HG02852 (cell line): Measurements from ENCODE around the gene FKBP14.

ENCODE experiments used
- ATAC-seq: cut with Tn5 transposase; IDR thresholded peaks from one replicate; pipeline ENCODE4 v1.9.1; 2021; ENCODE audit warnings: mild to moderate bottlenecking, moderate library complexity; ENCODE audit not compliant: unreplicated experiment

Gene FKBP14, protein sequence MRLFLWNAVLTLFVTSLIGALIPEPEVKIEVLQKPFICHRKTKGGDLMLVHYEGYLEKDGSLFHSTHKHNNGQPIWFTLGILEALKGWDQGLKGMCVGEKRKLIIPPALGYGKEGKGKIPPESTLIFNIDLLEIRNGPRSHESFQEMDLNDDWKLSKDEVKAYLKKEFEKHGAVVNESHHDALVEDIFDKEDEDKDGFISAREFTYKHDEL

DNA sequence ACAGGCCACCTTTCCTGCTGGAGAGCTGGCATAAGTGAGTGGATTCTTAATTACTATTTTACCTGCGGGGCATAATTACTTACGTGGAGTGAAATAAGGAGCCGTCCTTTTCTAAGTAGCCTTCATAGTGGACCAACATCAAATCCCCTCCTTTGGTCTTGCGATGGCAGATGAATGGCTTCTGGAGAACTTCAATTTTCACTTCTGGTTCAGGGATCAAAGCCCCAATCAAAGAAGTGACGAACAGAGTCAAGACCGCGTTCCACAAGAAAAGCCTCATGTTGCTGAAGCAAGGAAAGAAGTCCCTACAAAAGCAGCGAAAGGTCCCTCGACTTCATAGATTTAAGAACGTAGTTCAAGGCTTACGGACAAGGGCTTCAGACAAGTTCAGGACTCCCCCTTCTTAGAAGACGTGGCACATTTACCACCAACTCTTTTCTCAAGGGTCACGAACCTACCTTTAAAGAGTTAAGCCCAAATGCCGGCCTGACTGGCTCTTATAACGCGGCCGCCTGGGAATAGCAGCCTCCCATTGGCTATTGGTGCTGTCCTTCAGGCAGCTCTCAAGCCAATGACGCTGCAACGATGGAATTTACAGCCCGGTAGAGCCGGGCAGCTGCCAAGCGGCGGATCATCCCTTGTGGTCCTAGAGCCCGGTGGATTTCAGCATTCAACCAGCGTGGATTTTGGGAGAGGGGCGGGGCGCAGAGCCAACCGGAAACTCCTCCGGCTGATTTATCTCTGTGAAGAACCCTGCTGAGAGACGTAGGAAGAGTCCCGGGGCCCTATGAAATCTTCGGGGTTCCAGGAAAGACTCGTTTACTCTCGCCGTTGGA lies at the start of gene FKBP14:
TSS of gene FKBP14 (minus strand) at position 474 of the 836 bp plus-strand sequence. CDS start at position 280, 194 bp downstream.
- ATAC-seq = peak; percentile 74

DNA sequence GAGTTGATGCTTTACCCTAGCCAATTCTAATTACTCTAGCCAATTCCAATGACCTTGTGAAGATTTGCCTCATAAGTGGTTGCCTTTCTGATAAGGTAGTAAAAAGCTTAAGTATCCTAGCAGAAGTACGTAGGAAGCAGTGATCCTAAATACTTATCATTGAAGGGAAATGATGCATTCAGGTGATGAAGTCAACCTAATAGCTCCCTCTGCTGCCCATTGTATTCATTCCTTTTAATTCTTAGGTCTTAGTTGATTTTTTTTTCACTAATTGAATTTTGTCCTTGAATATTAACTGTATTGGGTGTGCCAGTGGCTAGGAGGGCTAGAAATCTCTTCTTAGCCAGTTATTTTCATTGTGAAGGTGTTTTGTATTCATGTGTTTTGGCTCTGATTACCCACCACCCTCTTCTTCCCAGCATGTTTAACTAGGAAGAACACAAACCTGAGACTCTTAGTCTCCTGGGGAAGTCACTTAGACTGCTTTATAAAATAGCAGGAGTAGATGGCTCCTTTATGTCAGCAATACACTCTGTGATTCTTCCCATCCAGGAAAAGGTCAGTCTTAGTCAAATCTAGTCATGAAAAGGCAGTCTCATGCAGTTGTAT lies 48.0 kb upstream of the FKBP14 start:
- ATAC-seq = no peak

DNA sequence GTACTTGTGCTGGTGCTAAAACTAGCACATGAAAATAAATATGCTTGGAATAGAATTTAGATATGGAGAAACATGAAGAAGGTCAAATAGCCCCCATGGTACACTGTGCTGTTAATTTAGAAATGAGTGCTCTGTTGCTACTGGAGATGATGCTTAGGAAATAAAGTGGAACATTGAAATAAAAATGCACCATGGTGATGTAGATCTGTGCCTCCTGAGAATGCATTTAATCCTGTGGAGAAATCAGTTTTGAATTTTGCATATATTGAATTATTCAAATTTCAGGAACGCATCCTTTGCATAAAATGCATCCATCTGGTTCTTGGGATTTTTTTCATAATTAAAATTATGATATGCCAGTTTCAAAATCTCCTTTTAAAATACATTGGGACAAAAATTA lies 46.2 kb upstream of the FKBP14 start:
- ATAC-seq = no peak

DNA sequence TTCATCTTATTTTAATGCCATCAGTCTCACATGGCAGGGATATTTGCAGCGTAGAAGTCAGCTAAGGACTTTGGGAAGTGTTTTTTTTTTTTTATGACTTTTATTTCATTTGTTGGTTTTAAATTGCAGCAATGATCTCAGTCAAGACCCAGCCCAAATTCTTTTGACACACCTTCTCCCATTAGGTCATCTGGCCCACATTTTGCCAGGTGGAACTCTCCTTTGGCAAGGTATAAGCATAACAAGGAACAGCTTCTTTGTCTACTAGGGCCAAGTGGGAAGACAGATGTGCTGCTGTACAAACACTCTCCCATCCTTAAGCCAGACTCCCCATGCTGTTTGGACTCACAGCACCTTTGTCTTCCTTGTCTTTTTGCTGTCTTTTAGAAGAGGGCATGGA lies 43.5 kb upstream of the FKBP14 start:
- no peak for ATAC-seq

DNA sequence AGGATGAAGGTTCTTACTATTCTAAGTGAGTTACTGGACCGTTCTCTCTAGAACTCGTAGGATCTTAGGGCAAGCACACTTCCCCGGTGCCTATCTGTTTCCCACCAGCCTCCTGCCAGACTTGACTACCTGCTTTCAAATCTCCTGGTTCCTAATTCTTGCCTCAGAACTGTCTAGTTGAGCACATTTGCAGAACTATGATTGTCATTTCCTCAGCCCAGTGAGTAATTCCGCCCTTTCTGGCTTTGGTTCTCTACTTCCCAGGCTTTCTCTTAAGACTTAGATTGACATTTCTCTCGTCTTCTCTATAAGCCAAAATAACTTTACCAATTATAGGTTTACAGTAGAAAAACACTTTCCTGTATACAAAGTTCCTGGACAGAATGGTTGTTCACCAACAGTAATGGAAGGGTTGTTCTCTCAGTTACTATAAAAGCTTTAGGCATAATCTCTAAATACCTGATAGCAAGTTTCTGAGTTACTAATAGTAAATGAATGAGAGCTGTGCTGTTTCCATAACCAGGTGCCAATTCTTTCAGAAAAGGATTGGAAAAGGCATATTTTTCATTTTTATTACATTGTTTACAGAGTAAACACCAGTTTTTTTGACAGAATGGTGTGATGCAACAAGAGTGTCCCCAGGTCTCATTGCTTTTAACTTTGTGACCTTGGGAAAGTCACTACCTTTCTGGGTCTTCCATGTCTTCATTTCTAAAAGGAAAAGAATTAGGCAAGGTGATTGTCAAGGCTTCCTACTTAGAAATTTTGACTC lies 42.8 kb upstream of the FKBP14 start:
- ATAC-seq = no peak

DNA sequence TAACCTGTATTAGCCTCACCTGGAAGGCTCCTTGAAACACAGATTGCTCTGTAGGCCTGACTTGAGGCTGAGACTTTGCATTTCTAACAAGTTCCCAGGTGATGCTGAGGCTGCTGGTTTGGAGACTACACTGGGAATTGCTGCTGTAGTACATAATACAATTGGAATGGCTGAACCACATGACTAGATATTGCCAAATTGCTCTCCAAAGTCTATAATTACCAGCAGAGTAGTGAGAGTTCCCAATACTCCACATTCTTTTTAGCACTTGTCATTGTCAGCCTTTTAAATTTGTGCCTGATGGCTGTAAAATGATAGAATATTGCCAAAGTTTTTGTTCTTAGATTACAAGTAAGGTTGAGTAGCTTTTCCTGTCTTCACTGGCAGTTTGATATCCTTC lies 41.6 kb upstream of the FKBP14 start:
- no peak for ATAC-seq

DNA sequence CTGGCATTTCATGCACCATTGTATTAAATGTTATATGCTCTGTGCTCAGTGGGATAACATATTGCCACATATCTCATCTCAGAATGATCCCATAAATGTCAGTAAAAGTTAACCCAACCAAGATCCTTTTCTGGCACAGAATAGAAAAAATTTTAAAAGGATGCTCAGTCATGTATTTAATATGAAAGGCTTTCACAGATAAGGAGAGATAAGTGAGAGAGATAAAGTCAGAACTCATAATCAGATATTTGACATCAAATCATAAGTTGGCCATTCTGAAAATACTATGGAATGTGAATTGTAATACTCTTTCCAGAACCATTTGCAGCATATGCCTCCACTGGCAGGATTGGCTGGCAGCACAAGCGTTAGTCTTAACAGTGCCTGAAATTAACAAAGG lies 40.2 kb upstream of the FKBP14 start:
- ATAC-seq = no peak

DNA sequence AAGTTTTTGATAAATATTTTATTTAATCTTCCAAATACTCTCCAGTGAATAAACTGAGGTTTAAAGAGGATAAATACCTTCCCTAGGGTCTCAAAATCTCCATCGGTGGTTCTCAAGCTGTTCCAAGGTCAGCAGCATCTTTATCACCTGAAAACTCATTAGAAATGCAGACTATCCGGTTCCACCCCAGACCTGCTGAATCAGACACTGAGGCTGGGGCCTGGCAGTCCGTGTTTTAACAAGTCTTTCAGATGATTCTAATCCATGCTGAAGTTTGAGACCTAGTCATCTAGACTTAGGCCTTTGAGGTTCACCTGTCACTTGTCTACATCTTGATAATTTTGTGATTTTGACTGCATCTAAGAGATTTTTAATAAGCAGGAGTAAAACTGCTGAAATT lies 39.2 kb upstream of the FKBP14 start:
- ATAC-seq = no peak

DNA sequence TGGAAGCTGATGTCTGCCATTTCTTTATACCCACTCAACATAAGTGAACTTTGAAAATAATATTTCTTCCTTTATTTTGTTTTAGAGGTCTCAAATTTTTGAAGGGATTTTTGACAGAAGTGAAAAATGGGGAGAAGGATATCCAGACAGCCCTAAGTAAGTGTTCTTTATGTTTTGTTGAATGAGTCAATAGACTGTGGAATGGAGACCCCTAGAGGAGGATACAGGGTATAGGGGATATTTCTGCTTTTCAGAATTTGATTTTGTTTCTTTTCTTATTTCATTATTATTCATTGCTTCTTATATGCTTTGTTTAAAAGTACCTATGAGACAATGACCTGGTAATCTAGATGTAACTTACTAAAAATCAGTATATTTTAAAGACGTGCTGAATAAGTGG lies 36.1 kb upstream of the FKBP14 start:
- no peak for ATAC-seq

DNA sequence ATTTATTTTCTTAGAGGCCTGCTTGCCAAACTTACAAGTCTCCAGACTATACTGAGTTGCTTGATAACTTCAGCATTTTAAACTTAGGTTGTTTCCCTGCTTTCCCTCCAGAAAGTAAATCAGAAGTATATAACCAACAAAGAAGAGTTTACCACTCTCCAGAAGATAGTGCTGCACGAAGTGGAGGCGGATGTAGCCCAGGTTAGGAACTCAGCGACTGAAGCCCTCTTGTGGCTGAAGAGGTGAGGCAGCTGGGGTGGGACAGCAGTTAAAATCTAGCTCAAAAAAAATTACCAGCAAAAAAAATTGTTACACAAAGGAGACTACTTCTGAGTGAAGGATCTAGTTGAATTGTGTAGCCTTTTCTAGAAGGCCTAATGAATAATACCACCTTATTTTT lies 35.3 kb upstream of the FKBP14 start:
- ATAC-seq = peak; percentile 75

DNA sequence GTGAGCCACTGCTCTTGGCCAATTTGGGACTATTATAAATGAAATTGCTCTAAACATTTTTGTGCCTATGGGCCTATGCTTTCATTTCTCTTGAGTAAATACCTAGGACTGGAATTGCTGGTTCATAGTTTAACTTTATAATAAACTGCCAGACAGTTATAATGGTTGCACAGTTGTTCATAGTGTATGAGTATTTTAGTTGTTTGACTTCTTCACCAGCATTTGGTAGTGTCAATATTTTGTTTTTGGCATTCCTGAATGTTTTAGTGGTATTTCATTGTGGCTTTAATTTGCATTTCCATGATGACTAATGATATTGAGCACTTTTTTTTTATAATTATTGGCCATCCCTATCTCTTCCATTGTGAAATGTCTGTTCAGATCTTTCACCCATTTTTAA lies 31.2 kb upstream of the FKBP14 start:
- no peak for ATAC-seq

DNA sequence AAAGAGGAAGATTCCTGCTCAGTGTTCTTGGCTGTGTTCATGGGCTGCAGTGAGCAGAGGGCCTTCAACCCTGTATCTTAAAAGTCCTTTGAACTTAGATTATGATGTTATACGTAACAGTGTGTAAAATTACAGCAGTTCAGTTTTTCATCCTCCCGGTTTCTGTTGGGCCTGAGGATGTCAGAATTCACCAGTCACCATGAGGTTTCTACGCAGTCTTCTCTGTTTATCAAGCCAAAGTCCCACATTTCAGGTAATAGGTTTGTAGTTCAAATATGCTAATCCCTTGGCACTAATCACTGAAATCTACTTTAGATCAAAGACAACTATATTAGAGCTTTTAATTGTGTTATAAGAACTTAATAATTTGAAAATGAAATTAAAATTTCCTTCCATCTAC lies 26.6 kb upstream of the FKBP14 start:
- no peak for ATAC-seq

DNA sequence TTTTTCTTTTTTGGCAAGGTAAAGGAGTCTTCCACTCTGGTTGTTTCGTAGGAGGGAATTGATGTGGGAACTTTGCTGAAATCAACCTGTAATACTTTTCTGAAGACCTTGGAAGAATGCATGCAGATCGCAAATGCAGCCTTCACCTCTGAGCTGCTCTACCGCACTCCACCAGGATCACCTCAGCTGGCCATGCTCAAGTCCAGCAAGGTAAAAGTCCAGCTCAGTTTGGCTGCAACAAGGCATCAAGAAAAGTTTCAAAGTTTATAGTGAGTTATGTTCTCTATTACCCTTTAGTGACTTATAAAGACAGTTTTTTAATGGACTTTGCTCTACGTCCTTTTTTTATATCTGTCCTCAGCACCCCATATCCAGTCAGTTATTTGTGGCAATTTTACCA lies 22.7 kb upstream of the FKBP14 start:
- no peak for ATAC-seq

DNA sequence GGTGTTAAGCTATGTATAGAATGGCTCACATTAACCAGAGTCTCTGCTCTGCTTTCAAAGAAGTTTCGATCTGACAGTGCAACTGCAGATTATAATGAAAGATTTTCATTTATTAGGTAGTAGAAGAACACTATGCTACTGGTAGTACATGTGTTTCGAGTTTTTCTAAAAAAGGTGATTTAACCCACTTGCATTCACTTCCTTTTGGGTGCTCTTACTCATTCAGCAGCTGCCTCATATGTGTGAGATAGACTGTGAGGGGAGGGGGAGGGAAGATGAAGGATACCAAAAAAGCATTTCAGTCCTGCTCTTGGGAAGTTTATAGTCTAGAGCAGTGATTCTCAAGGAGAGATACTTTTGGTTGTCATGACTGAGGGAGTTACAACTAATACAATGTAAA lies 22.1 kb upstream of the FKBP14 start:
- no peak for ATAC-seq

DNA sequence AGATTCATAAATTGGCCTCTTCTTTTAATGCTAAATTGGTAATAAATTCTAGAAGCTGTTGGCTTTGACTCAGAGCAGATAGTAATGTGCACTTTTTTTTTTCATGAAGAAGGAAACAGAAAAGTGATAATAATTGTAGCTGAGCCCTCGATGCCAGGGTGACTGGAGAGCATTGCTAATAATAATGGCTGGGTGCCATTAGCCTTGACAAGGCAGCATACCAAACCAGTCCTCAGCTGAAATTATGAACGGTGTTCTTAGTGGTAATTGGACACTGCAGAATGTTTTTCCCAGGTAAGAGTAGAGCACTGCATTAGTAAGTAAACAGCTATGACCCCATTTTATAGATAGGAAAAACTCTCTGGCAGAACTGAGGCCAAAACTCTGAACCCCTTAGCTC lies 20.6 kb upstream of the FKBP14 start:
- ATAC-seq = no peak

DNA sequence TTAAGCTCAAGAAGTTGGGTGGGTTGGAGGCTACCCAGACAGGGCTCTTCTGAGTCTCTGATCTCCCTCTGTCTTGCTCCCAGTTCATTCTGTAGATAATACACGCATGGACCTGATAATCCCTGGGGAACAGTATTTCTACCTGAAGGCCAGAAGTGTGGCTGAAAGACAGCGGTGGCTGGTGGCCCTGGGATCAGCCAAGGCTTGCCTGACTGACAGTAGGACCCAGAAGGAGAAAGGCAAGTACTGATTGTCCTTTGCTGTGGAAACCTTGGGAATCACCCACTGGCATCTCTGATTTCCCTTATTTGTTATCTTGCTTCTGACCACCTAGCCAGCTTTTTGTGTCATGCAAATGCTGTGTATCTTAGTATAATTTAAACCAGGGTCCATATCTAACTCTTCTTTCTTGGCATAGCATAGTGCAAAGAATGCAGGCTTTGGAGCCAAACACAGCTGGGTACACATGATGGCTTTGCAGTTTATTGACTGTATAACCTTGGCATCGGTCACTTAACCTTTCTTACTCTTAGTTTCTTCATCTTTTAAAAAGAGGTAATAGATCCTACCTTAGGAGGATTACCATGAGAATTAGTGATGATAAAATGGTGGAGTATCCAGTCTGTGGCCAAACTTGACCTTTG lies 19.7 kb upstream of the FKBP14 start:
- ATAC-seq = no peak

DNA sequence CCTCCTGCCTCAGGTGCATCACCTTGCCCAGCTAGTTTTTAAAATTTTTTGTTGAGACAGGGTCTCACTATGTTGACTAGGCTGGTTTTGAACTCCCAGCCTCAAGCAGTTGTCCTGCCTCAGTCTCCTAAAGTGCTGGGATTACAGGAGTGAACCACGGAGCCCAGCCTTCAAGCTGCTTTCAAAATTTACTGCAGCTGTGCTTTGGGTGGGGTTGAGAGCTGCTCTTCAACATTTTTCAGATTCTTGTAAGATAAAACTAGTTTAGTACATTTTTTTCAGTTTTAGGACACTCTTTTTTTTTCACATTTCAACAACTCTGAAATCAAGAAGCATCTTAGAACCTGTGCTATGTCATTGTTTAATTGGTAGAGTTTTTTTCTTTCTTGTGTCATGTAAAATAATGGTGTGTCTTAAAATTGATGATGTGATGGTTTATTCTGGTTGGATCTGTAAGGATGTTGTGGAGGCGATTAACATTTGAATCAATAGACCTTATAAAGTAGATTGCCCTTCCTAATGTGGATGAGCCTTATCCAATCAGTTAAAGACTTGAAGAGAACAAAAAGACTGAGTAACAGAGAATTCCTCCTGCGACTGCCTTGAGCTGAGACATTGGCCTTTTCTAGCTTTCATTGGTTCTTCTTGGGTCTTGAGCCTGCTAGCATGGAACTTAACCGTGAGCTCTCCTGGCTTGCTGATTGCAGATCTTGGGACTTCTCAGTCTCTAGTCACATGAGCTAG lies 15.2 kb upstream of the FKBP14 start:
- ATAC-seq = no peak

DNA sequence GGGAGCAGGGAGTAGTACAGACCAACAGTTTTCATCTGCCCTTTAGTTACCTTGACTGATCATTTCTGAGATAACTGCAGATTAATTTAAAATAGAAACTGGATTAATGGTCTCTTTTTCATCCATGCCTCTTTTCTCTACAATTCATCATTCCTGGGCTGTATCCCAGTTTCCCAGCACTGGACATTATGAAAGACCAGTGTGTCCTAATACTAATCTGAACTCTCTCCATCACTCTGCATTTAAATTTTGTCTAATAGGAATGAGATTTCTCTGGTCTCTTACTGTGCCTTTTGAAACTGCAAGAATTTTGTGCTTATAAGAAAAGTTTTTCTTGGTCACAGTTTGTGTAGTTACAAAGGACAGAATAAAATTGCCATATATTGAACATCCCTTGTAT lies 14.4 kb upstream of the FKBP14 start:
- ATAC-seq = no peak

DNA sequence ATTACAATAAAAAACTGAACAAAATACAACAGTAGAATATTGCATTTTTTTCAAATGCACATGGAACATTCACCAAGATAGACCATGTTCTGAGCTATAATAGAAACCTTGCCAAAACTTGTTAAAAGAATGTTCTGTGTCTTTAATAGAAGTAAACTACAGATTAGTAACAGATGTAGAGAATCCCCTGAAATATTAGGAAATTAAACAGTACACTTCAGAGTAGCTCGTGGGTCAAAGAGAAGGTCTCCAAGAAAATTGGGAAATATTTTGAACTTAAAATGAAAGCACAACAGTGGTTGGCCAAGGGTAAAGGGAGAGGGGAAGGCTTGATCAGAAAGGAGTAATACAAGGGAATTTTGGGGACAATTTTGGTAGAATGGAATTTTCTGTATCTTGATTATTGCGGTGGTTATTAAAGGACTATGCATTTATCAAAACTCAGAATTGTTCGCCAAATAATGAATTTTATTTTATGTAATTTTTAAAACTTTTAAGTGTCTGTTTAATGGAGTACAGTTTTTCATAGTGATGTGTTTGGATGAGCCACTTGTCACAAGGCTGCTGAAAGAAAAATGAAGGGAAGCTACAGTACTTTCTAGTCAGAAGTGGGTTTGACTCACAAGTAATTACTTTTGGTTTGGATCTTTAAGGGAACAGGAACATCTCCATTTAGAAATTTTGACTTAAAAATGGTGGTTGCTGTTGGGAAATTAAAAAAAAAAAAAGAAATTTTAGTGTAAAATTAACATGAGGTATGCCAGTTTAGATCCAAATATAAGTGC lies 11.9 kb upstream of the FKBP14 start:
- no peak for ATAC-seq
